PC-3 (cell line): Measurements from ENCODE around the gene EPB41L4A. TPM values are rescaled to one million over a fixed set of nuclear protein-coding genes. Genes with fewer than 3 reads are reported as not detected.

Experiments used
- ATAC-seq: fragments of 200-7000 bp; cut with Tn5 transposase; 2 replicates; pipeline ENCODE4 v1.9.1; 2020; ENCODE audit warnings: mild to moderate bottlenecking, moderate library complexity
- BruUV-seq: library from RNA; stranded (reverse); fragments of 400-500 nt; replicated peaks from 2 replicates; lab custom pipeline; 2021; lab: Mats Ljungman, UMichigan
- CTCF ChIA-PET: fragments of 300-600 bp; sonication (Branson Sonifier 250); formaldehyde crosslinking; loops from one replicate; lab custom pipeline; 2022; ENCODE audit warnings: antibody characterized with exemption; lab: Charles Lee
- POLR2A ChIA-PET: fragments of 300-600 bp; sonication (Branson Sonifier 250); formaldehyde crosslinking; loops from one replicate; lab custom pipeline; 2022; ENCODE audit warnings: antibody characterized with exemption; ENCODE audit not compliant: unreplicated experiment; lab: Charles Lee
- DNase-seq: peaks from one replicate; pipeline ENCODE4 v3.0.0-alpha.2; 2015
- H2AFZ ChIP-seq: fragments of 300-600 bp; sonication (generic); 2 replicates; pipeline ENCODE4 v1.6.0; 2016; ENCODE audit warnings: antibody characterized with exemption, low read length
- H3F3A ChIP-seq: fragments of 300-600 bp; sonication (generic); one replicate; pipeline ENCODE4 v1.6.0; 2017; ENCODE audit warnings: antibody characterized with exemption, low read length, control low read depth, mild to moderate bottlenecking; ENCODE audit not compliant: unreplicated experiment
- H3K27ac ChIP-seq: fragments of 300-600 bp; sonication (generic); 2 replicates; pipeline ENCODE4 v1.5.1; 2016; ENCODE audit warnings: mild to moderate bottlenecking, low read length
- H3K27me3 ChIP-seq: fragments of 300-600 bp; sonication (generic); 2 replicates; pipeline ENCODE4 v1.6.1; 2016; ENCODE audit warnings: low read length, mixed read lengths
- H3K36me3 ChIP-seq: fragments of 300-600 bp; sonication (generic); 2 replicates; pipeline ENCODE4 v1.6.1; 2016; ENCODE audit warnings: low read depth, mixed run types, low read length, mixed read lengths
- H3K4me1 ChIP-seq: fragments of 300-600 bp; sonication (generic); 2 replicates; pipeline ENCODE4 v1.5.1; 2016; ENCODE audit warnings: low read length; ENCODE audit not compliant: insufficient read depth
- H3K4me2 ChIP-seq: fragments of 300-600 bp; sonication (generic); 2 replicates; pipeline ENCODE4 v1.6.0; 2016; ENCODE audit warnings: low read length
- H3K4me3 ChIP-seq: fragments of 300-600 bp; sonication (generic); 2 replicates; pipeline ENCODE4 v1.5.1; 2016; ENCODE audit warnings: mild to moderate bottlenecking, low read length, mixed read lengths
- H3K79me2 ChIP-seq: fragments of 300-600 bp; sonication (generic); 2 replicates; pipeline ENCODE4 v1.6.1; 2017; ENCODE audit warnings: low read length, mixed read lengths
- H3K9ac ChIP-seq: fragments of 300-600 bp; sonication (generic); 2 replicates; pipeline ENCODE4 v1.6.0; 2016; ENCODE audit warnings: mild to moderate bottlenecking, low read length
- H3K9me2 ChIP-seq: fragments of 300-600 bp; sonication (generic); replicated peaks from 2 replicates; pipeline ENCODE4 v1.6.1; 2016; ENCODE audit warnings: mixed run types, low read length, mixed read lengths
- H3K9me3 ChIP-seq: fragments of 300-600 bp; sonication (generic); 2 replicates; pipeline ENCODE4 v1.6.1; 2016; ENCODE audit warnings: low read length, mixed read lengths
- H4K20me1 ChIP-seq: fragments of 300-600 bp; sonication (generic); 2 replicates; pipeline ENCODE4 v1.6.1; 2016; ENCODE audit warnings: low read length, mixed read lengths
- EZH2 ChIP-seq: fragments of 300-600 bp; sonication (generic); IDR thresholded peaks from one replicate; pipeline ENCODE4 v1.6.1; 2017; ENCODE audit warnings: antibody characterized with exemption, mild to moderate bottlenecking, low read length; ENCODE audit not compliant: unreplicated experiment
- EZH2phosphoT487 ChIP-seq: fragments of 300-600 bp; sonication (generic); IDR thresholded peaks from 2 replicates; pipeline ENCODE4 v1.6.1; 2018; ENCODE audit warnings: mild to moderate bottlenecking, antibody characterized with exemption, low read length, borderline replicate concordance
- intact Hi-C: fragments of 100-400 bp; cut with micrococcal nuclease; formaldehyde crosslinking; loops from 2 replicates; pipeline ENCODE4 v1.9.0; 2023
- total RNA-seq: library from RNA; depleted of rRNA; stranded (reverse); fragments of >200 nt; gene quantifications from 2 replicates; pipeline ENCODE4 v1.2.3, GENCODE V29; 2014
- TF ChIP-seq, protein P1 (sequence below): fragments of 300-600 bp; sonication (generic); conservative IDR thresholded peaks from 2 replicates; pipeline ENCODE4 v1.5.1; 2017; ENCODE audit warnings: antibody characterized with exemption, low read depth, mild to moderate bottlenecking, low read length

The EPB41L4A gene
- total RNA-seq, 1 experiment from 2014 or later = not detected

DNA sequence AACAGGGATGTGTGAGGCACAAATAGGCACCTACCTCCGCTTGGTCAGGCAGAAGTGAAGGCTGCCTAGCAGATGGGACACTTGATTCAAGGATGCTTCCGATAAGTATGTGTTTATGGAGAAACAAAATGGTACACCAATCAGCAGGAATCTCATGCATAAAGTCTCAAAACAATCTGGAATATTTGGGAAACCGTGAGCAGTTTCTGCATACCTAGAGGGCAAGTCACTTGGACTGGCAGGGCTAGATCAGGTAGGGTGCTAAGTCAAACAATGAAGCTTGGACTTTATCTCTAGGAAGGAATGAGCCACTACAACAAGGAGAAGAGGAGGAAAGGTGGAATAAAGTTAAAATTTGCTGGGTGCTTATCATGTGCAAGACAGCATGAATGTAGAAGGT lies 5.5 kb downstream of the EPB41L4A start:
- no peaks in the 10 kb centered on the region for H3K79me2 ChIP-seq

DNA sequence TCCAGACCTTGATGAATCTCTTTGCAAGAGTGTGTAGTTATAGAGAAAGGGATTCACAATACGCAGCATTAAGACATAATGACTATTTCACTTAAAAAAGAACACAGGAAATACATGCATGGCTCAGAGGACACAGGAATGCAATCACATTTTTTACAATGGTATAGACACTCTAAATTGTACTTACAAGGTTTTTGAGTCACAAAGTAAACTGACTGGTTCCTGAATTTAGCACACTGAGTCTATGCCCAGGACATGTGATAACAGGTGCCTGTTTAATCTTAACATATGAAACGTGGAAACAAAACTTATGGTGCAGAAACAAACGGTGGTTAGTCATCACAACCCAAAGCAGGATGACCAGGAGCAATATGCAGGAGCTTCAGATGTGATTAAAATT lies 6.7 kb downstream of the EPB41L4A start:
- Histone ChIP-seq H3K36me3 (no peaks in the 10 kb centered on the region), H3K27ac (no peak overlapping the region), H4K20me1 (no peaks in the 10 kb centered on the region), H3F3A (no peaks in the 10 kb centered on the region), H3K4me2 (no peak overlapping the region), H3K9me3 (no peaks in the 10 kb centered on the region), H3K9ac (no peak overlapping the region), H3K4me3 (no peak overlapping the region), H3K27me3 (peaks cover 83% of the 10 kb centered on the region), H3K4me1 (no peaks in the 10 kb centered on the region), H2AFZ (no peak overlapping the region), H3K9me2 (no peaks in the 10 kb centered on the region), H3K79me2 (no peaks in the 10 kb centered on the region)
- peak; percentile 78 for ATAC-seq
- TF ChIP-seq EZH2 (no peak), EZH2phosphoT487 (no peak)
- TF ChIP-seq, protein P1, sequence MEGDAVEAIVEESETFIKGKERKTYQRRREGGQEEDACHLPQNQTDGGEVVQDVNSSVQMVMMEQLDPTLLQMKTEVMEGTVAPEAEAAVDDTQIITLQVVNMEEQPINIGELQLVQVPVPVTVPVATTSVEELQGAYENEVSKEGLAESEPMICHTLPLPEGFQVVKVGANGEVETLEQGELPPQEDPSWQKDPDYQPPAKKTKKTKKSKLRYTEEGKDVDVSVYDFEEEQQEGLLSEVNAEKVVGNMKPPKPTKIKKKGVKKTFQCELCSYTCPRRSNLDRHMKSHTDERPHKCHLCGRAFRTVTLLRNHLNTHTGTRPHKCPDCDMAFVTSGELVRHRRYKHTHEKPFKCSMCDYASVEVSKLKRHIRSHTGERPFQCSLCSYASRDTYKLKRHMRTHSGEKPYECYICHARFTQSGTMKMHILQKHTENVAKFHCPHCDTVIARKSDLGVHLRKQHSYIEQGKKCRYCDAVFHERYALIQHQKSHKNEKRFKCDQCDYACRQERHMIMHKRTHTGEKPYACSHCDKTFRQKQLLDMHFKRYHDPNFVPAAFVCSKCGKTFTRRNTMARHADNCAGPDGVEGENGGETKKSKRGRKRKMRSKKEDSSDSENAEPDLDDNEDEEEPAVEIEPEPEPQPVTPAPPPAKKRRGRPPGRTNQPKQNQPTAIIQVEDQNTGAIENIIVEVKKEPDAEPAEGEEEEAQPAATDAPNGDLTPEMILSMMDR = no peak
- ChIA-PET POLR2A (no interaction called here), CTCF (no interaction called here)
- intact Hi-C loops = loop anchor here (10.0 kb wide), 1 partner anchor 238 kb away; no protein-coding TSS in a partner anchor
- DNase-seq = peak; percentile 70
- BruUV-seq = no TSS peak

More for the DNA sequence above, 5.5 kb downstream of the EPB41L4A start:
- Histone ChIP-seq H3K36me3 (no peaks in the 10 kb centered on the region), H2AFZ (no peak overlapping the region), H3K4me1 (peaks cover 7% of the 10 kb centered on the region; the same call in 1 of the 2 replicates), H3K27ac (no peak overlapping the region), H3K9me3 (no peaks in the 10 kb centered on the region), H3F3A (no peaks in the 10 kb centered on the region), H3K27me3 (peaks cover 84% of the 10 kb centered on the region), H3K4me3 (no peak overlapping the region), H3K9me2 (no peaks in the 10 kb centered on the region), H3K9ac (no peak overlapping the region), H4K20me1 (no peaks in the 10 kb centered on the region), H3K4me2 (no peak overlapping the region)
- intact Hi-C loops = loop anchor here (10.0 kb wide), 1 partner anchor 239 kb away; no protein-coding TSS in a partner anchor
- ATAC-seq (no peak), DNase-seq (no peak)
- ChIA-PET CTCF (no interaction called here), POLR2A (no interaction called here)
- BruUV-seq = no TSS peak
- TF ChIP-seq, protein P1 = no peak
- no peak for TF ChIP-seq EZH2phosphoT487

DNA sequence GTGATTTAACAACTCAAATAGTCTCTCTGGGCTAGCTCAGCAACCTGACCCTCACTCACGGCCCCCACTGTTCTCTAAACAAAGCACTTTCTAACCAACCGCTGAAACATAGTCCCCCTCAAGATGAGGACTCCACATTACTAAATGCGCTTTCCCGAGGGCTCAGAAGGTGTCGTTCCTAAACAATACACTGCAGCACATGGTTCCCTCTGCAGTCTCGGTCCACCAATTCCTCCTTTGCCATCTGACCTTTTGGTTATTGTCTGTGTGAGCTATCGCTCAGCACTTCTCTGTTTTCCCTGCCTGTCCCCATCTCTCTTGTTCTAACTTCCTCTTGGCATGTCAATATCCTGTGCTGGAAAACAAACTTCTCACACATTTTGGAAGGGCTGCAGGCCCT lies 7.2 kb downstream of the EPB41L4A start:
- intact Hi-C loops = loop anchor here (10.0 kb wide), 1 partner anchor 237 kb away; no protein-coding TSS in a partner anchor
- no TSS peak for BruUV-seq
- Histone ChIP-seq H3F3A (no peaks in the 10 kb centered on the region), H2AFZ (no peak overlapping the region), H3K27me3 (peaks cover 83% of the 10 kb centered on the region), H3K9me2 (no peaks in the 10 kb centered on the region), H3K4me1 (no peaks in the 10 kb centered on the region), H3K4me2 (no peak overlapping the region), H3K79me2 (no peaks in the 10 kb centered on the region), H3K9ac (no peak overlapping the region), H3K9me3 (no peaks in the 10 kb centered on the region), H3K27ac (no peak overlapping the region), H3K36me3 (no peaks in the 10 kb centered on the region), H4K20me1 (no peaks in the 10 kb centered on the region), H3K4me3 (no peak overlapping the region)
- DNase-seq (no peak), ATAC-seq (no peak)
- ChIA-PET POLR2A (no interaction called here), CTCF (no interaction called here)
- TF ChIP-seq EZH2 = no peak
